Loucy (cell line): ENCODE measurements around the gene TMEM179.

Source experiments
- H2AFZ ChIP-seq: fragments of 200-600 bp; sonication (generic); 2 replicates; pipeline ENCODE4 v1.6.0; 2016; ENCODE audit warnings: antibody characterized with exemption, mild to moderate bottlenecking, low read length, moderate library complexity
- H3F3A ChIP-seq: fragments of 200-600 bp; 2 replicates; pipeline ENCODE4 v1.6.0; 2016; ENCODE audit warnings: antibody characterized with exemption, low read depth, mild to moderate bottlenecking
- H3K27me3 ChIP-seq: fragments of 200-600 bp; sonication (generic); 2 replicates; pipeline ENCODE4 v1.6.1; 2014; ENCODE audit warnings: low read length, mild to moderate bottlenecking; ENCODE audit not compliant: insufficient read depth, poor library complexity, severe bottlenecking
- H3K36me3 ChIP-seq: fragments of 200-600 bp; sonication (generic); 2 replicates; pipeline ENCODE4 v1.6.1; 2016; ENCODE audit warnings: low read length; ENCODE audit not compliant: insufficient read depth
- H3K4me1 ChIP-seq: fragments of 200-600 bp; sonication (generic); 2 replicates; pipeline ENCODE4 v1.5.1; 2014; ENCODE audit warnings: low read length, mild to moderate bottlenecking; ENCODE audit not compliant: insufficient read depth, poor library complexity, severe bottlenecking
- H3K4me2 ChIP-seq: fragments of 200-600 bp; sonication (generic); 2 replicates; pipeline ENCODE4 v1.6.0; 2014; ENCODE audit warnings: antibody characterized with exemption, low read length, low read depth, mild to moderate bottlenecking; ENCODE audit not compliant: poor library complexity, severe bottlenecking
- H3K4me3 ChIP-seq: fragments of 200-600 bp; sonication (generic); 2 replicates; pipeline ENCODE4 v1.5.1; 2014; ENCODE audit warnings: low read length, mild to moderate bottlenecking, mixed read lengths; ENCODE audit not compliant: poor library complexity, severe bottlenecking
- H3K79me2 ChIP-seq: fragments of 200-600 bp; sonication (generic); 2 replicates; pipeline ENCODE4 v1.6.1; 2014; ENCODE audit warnings: low read length; ENCODE audit not compliant: insufficient read depth
- H3K9ac ChIP-seq: fragments of 200-600 bp; sonication (generic); 2 replicates; pipeline ENCODE4 v1.6.0; 2014; ENCODE audit warnings: mild to moderate bottlenecking, low read depth, low read length, moderate library complexity; ENCODE audit not compliant: poor library complexity, severe bottlenecking
- H3K9me2 ChIP-seq: fragments of 200-600 bp; sonication (generic); replicated peaks from 2 replicates; pipeline ENCODE4 v1.6.1; 2016; ENCODE audit warnings: low read depth, low read length, mixed read lengths
- H3K9me3 ChIP-seq: fragments of 200-600 bp; sonication (generic); 2 replicates; pipeline ENCODE4 v1.6.1; 2014; ENCODE audit warnings: mild to moderate bottlenecking, antibody characterized with exemption, low read length, low read depth; ENCODE audit not compliant: insufficient read depth
- H4K20me1 ChIP-seq: fragments of 200-600 bp; sonication (generic); 2 replicates; pipeline ENCODE4 v1.6.0; 2014; ENCODE audit warnings: antibody characterized with exemption, low read length, mild to moderate bottlenecking; ENCODE audit not compliant: insufficient read depth, poor library complexity, severe bottlenecking
- EZH2phosphoT487 ChIP-seq: fragments of 200-600 bp; IDR thresholded peaks from 2 replicates; pipeline ENCODE4 v1.6.1; 2018; ENCODE audit warnings: antibody characterized with exemption, mild to moderate bottlenecking, moderate library complexity, borderline replicate concordance
- TF ChIP-seq, protein P1 (sequence below): fragments of 200-600 bp; sonication (generic); conservative IDR thresholded peaks from 2 replicates; pipeline ENCODE4 v1.5.1; 2014; ENCODE audit warnings: mild to moderate bottlenecking, antibody characterized with exemption, low read length

TMEM179 gene

GRCh38 chr14:104593710-104594136, 10.8 kb downstream of the TMEM179 start:
- H3K9ac ChIP-seq: no peak overlapping the region

GRCh38 chr14:104593241-104593701, 11.3 kb downstream of the TMEM179 start:
- H3K9ac ChIP-seq: no peak overlapping the region
- no peaks in the 10 kb centered on the region for H3K4me1 ChIP-seq
- H3K9me3 ChIP-seq: no peaks in the 10 kb centered on the region
- no peak overlapping the region for H3K4me3 ChIP-seq
- no peak overlapping the region for H3K4me2 ChIP-seq
- H3K9me2 ChIP-seq: no peaks in the 10 kb centered on the region
- H4K20me1 ChIP-seq: no peaks in the 10 kb centered on the region
- no peaks in the 10 kb centered on the region for H3K79me2 ChIP-seq
- H3K27me3 ChIP-seq: no peaks in the 10 kb centered on the region
- H3F3A ChIP-seq: no peaks in the 10 kb centered on the region
- H2AFZ ChIP-seq: no peak overlapping the region
- H3K36me3 ChIP-seq: no peaks in the 10 kb centered on the region
- TF ChIP-seq EZH2phosphoT487: no peak
- TF ChIP-seq, protein P1, sequence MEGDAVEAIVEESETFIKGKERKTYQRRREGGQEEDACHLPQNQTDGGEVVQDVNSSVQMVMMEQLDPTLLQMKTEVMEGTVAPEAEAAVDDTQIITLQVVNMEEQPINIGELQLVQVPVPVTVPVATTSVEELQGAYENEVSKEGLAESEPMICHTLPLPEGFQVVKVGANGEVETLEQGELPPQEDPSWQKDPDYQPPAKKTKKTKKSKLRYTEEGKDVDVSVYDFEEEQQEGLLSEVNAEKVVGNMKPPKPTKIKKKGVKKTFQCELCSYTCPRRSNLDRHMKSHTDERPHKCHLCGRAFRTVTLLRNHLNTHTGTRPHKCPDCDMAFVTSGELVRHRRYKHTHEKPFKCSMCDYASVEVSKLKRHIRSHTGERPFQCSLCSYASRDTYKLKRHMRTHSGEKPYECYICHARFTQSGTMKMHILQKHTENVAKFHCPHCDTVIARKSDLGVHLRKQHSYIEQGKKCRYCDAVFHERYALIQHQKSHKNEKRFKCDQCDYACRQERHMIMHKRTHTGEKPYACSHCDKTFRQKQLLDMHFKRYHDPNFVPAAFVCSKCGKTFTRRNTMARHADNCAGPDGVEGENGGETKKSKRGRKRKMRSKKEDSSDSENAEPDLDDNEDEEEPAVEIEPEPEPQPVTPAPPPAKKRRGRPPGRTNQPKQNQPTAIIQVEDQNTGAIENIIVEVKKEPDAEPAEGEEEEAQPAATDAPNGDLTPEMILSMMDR: no peak

More at GRCh38 chr14:104593710-104594136, 10.8 kb downstream of the TMEM179 start:
- Histone ChIP-seq H3K36me3 (no peaks in the 10 kb centered on the region), H3K4me1 (no peaks in the 10 kb centered on the region), H3K27me3 (no peaks in the 10 kb centered on the region), H3K4me3 (no peak overlapping the region), H3K4me2 (no peak overlapping the region), H3F3A (no peaks in the 10 kb centered on the region), H4K20me1 (no peaks in the 10 kb centered on the region), H2AFZ (no peak overlapping the region), H3K9me2 (no peaks in the 10 kb centered on the region), H3K9me3 (no peaks in the 10 kb centered on the region), H3K79me2 (no peaks in the 10 kb centered on the region)
- no peak for TF ChIP-seq EZH2phosphoT487
- TF ChIP-seq, protein P1: no peak

DNA sequence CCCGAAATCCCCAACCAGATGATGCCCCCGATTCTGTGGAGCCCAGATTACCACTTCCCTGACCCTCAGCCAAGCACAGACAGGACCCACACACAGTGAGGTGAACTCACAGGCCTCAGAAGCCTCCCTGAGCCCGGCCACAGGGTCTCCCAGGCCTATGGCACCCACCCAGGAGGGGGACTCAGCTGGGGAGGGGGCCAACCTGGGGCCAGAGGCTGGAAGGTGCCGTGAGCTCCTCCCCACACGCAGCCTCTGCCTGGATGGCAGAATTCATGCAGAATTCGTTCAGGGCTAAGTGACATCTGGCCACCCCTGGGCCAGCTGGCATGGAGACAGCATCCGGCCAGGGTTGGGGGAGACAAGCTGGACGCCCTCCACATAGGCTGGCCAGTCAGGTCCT, 11.8 kb downstream of the TMEM179 start:
- no peaks in the 10 kb centered on the region for H3K4me1 ChIP-seq
- no peak overlapping the region for H3K9ac ChIP-seq
- no peak overlapping the region for H3K4me3 ChIP-seq
- H3K9me3 ChIP-seq: no peaks in the 10 kb centered on the region
- no peaks in the 10 kb centered on the region for H3K9me2 ChIP-seq
- no peak overlapping the region for H2AFZ ChIP-seq
- no peak overlapping the region for H3K4me2 ChIP-seq
- H3K79me2 ChIP-seq: no peaks in the 10 kb centered on the region
- no peaks in the 10 kb centered on the region for H3K27me3 ChIP-seq
- H3K36me3 ChIP-seq: no peaks in the 10 kb centered on the region
- TF ChIP-seq, protein P1: no peak
- TF ChIP-seq EZH2phosphoT487: no peak
- no peaks in the 10 kb centered on the region for H3F3A ChIP-seq
- no peaks in the 10 kb centered on the region for H4K20me1 ChIP-seq
